Forelimb muscle (tissue), 1 donor: ENCODE data around the gene WDR88. TPM values are rescaled to one million over a fixed set of nuclear protein-coding genes. Genes with fewer than 3 reads are reported as not detected.
"Not testable (repeated sequence)": the region's sequence is repeated elsewhere in the genome, so short reads cannot be mapped to it uniquely, and the experiment has no call there.

Source experiments
- DNase-seq: peaks from one replicate; pipeline ENCODE4 v3.0.0-alpha.2; 2013; ENCODE audit warnings: low read depth
- polyA plus RNA-seq: library from polyadenylated mRNA; unstranded; fragments of 120-200 nt; gene quantifications from one replicate; pipeline ENCODE4 v1.2.1, GENCODE V29; 2013; ENCODE audit not compliant: insufficient read length

Gene WDR88
- polyA plus RNA-seq, 1 donor, result 0.56 TPM

- no peak for DNase-seq
These were observed 64.7 kb downstream of the WDR88 start for GRCh38 chr19:33196446-33197193.

- DNase-seq, result no peak
These were observed 65.7 kb downstream of the WDR88 start for GRCh38 chr19:33197591-33198000.

GRCh38 chr19:33198169-33198568 is 66.3 kb downstream of the WDR88 start:
- no peak for DNase-seq

GRCh38 chr19:33199441-33200265 is 67.7 kb downstream of the WDR88 start:
- no peak for DNase-seq

GRCh38 chr19:33201473-33201872 is 69.6 kb downstream of the WDR88 start:
- no peak for DNase-seq

- DNase-seq, result no peak
These were observed 70.1 kb downstream of the WDR88 start for GRCh38 chr19:33201886-33202545.

- DNase-seq, result no peak
These were observed 70.9 kb downstream of the WDR88 start for GRCh38 chr19:33202546-33203507.

GRCh38 chr19:33203529-33203928 is 71.6 kb downstream of the WDR88 start:
- DNase-seq, result no peak

- DNase-seq, result no peak
These were observed 72.4 kb downstream of the WDR88 start for GRCh38 chr19:33204136-33204973.

GRCh38 chr19:33205110-33205509 is 73.2 kb downstream of the WDR88 start:
- DNase-seq, result no peak

- DNase-seq, result no peak
These were observed 73.8 kb downstream of the WDR88 start for GRCh38 chr19:33205531-33206260.

- no peak for DNase-seq
These were observed 74.5 kb downstream of the WDR88 start for GRCh38 chr19:33206261-33207039.

GRCh38 chr19:33207040-33207620 is 75.2 kb downstream of the WDR88 start:
- DNase-seq, result no peak

- DNase-seq, result no peak
These were observed 76.0 kb downstream of the WDR88 start for GRCh38 chr19:33207903-33208302.

- DNase-seq, result no peak
These were observed 76.5 kb downstream of the WDR88 start for GRCh38 chr19:33208371-33208895.

- DNase-seq, result peak; percentile 26
These were observed 77.3 kb downstream of the WDR88 start for GRCh38 chr19:33208904-33209849.

- DNase-seq, result not testable (repeated sequence)
These were observed 77.9 kb downstream of the WDR88 start for GRCh38 chr19:33209850-33210230.
